MM.1S (cell line): ENCODE results near the gene CA5A.

Experiments used
- DNase-seq: peaks from one replicate; pipeline ENCODE4 v3.0.0-alpha.2; 2015
- H2AFZ ChIP-seq: fragments of 300-600 bp; sonication (generic); 2 replicates; pipeline ENCODE4 v1.6.0; 2016; ENCODE audit warnings: antibody characterized with exemption, low read length
- H3F3A ChIP-seq: fragments of 300-600 bp; sonication (generic); 2 replicates; pipeline ENCODE4 v1.6.1; 2016; ENCODE audit warnings: mild to moderate bottlenecking, antibody characterized with exemption, low read length, moderate library complexity, mixed read lengths; ENCODE audit not compliant: insufficient read depth
- H3K27ac ChIP-seq: fragments of 300-600 bp; sonication (generic); 2 replicates; pipeline ENCODE4 v1.5.1; 2016; ENCODE audit warnings: mild to moderate bottlenecking, low read length
- H3K27me3 ChIP-seq: fragments of 300-600 bp; sonication (generic); replicated peaks from 2 replicates; pipeline ENCODE4 v1.6.0; 2016; ENCODE audit warnings: low read length; ENCODE audit not compliant: insufficient read depth
- H3K36me3 ChIP-seq: fragments of 300-600 bp; sonication (generic); replicated peaks from 2 replicates; pipeline ENCODE4 v1.6.1; 2016; ENCODE audit warnings: mild to moderate bottlenecking, low read length, mixed read lengths; ENCODE audit not compliant: insufficient read depth
- H3K4me1 ChIP-seq: fragments of 300-600 bp; sonication (generic); 2 replicates; pipeline ENCODE4 v1.6.1; 2016; ENCODE audit warnings: low read length, mixed read lengths
- H3K4me2 ChIP-seq: fragments of 300-600 bp; sonication (generic); 2 replicates; pipeline ENCODE4 v1.6.0; 2016; ENCODE audit warnings: low read depth, low read length
- H3K4me3 ChIP-seq: fragments of 300-600 bp; sonication (generic); 2 replicates; pipeline ENCODE4 v1.5.1; 2016; ENCODE audit warnings: low read length, mixed read lengths
- H3K79me2 ChIP-seq: fragments of 300-600 bp; sonication (generic); 2 replicates; pipeline ENCODE4 v1.6.1; 2016; ENCODE audit warnings: mixed run types, low read length, mixed read lengths
- H3K9ac ChIP-seq: fragments of 300-600 bp; sonication (generic); 2 replicates; pipeline ENCODE4 v1.6.1; 2016; ENCODE audit warnings: low read length, mixed read lengths
- H3K9me2 ChIP-seq: fragments of 300-600 bp; sonication (generic); replicated peaks from 2 replicates; pipeline ENCODE4 v1.6.1; 2016; ENCODE audit warnings: mild to moderate bottlenecking, low read length, mixed read lengths; ENCODE audit not compliant: insufficient read depth
- H3K9me3 ChIP-seq: fragments of 300-600 bp; sonication (generic); replicated peaks from 2 replicates; pipeline ENCODE4 v1.6.1; 2016; ENCODE audit warnings: mild to moderate bottlenecking, low read length, mixed read lengths; ENCODE audit not compliant: insufficient read depth
- H4K20me1 ChIP-seq: fragments of 300-600 bp; sonication (generic); 2 replicates; pipeline ENCODE4 v1.6.1; 2016; ENCODE audit warnings: mild to moderate bottlenecking, low read length, moderate library complexity, mixed read lengths; ENCODE audit not compliant: insufficient read depth
- EZH2 ChIP-seq: fragments of 300-600 bp; sonication (generic); optimal IDR thresholded peaks from 2 replicates; pipeline ENCODE3; 2017; ENCODE audit warnings: low read depth, mild to moderate bottlenecking, antibody characterized with exemption, low read length, mixed read lengths
- EZH2phosphoT487 ChIP-seq: fragments of 300-600 bp; sonication (generic); IDR thresholded peaks from 2 replicates; pipeline ENCODE4 v1.6.1; 2018; ENCODE audit warnings: antibody characterized with exemption, low read length
- TF ChIP-seq, protein P1 (sequence below): fragments of 300-600 bp; sonication (generic); IDR thresholded peaks from 2 replicates; pipeline ENCODE4 v1.5.1; 2016; ENCODE audit warnings: antibody characterized with exemption, low read length, mixed read lengths

The CA5A gene

GRCh38 chr16:87855852-87856715, 80.2 kb downstream of the CA5A start:
- Histone ChIP-seq H3K36me3 (no peaks in the 10 kb centered on the region), H3K79me2 (peaks cover 90% of the 10 kb centered on the region), H3K27me3 (no peaks in the 10 kb centered on the region), H3K27ac (no peak overlapping the region), H2AFZ (no peak overlapping the region), H3K4me2 (no peak overlapping the region), H3K9me2 (no peaks in the 10 kb centered on the region), H3K9ac (no peak overlapping the region), H4K20me1 (no peaks in the 10 kb centered on the region; the same call in 1 of the 2 replicates), H3K9me3 (no peaks in the 10 kb centered on the region), H3F3A (no peaks in the 10 kb centered on the region), H3K4me3 (no peak overlapping the region), H3K4me1 (no peaks in the 10 kb centered on the region)
- TF ChIP-seq EZH2, result no peak
- TF ChIP-seq, protein P1, sequence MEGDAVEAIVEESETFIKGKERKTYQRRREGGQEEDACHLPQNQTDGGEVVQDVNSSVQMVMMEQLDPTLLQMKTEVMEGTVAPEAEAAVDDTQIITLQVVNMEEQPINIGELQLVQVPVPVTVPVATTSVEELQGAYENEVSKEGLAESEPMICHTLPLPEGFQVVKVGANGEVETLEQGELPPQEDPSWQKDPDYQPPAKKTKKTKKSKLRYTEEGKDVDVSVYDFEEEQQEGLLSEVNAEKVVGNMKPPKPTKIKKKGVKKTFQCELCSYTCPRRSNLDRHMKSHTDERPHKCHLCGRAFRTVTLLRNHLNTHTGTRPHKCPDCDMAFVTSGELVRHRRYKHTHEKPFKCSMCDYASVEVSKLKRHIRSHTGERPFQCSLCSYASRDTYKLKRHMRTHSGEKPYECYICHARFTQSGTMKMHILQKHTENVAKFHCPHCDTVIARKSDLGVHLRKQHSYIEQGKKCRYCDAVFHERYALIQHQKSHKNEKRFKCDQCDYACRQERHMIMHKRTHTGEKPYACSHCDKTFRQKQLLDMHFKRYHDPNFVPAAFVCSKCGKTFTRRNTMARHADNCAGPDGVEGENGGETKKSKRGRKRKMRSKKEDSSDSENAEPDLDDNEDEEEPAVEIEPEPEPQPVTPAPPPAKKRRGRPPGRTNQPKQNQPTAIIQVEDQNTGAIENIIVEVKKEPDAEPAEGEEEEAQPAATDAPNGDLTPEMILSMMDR, result no peak
- no peak for TF ChIP-seq EZH2phosphoT487
- no peak for DNase-seq

GRCh38 chr16:87854907-87855683, 81.2 kb downstream of the CA5A start:
- Histone ChIP-seq H3F3A (no peaks in the 10 kb centered on the region), H3K79me2 (peaks cover 90% of the 10 kb centered on the region), H2AFZ (no peak overlapping the region), H3K27ac (no peak overlapping the region), H3K36me3 (no peaks in the 10 kb centered on the region), H4K20me1 (no peaks in the 10 kb centered on the region), H3K27me3 (no peaks in the 10 kb centered on the region), H3K9me3 (no peaks in the 10 kb centered on the region), H3K4me1 (no peaks in the 10 kb centered on the region), H3K4me2 (no peak overlapping the region), H3K9ac (no peak overlapping the region), H3K9me2 (no peaks in the 10 kb centered on the region), H3K4me3 (no peak overlapping the region)
- no peak for DNase-seq
- TF ChIP-seq EZH2phosphoT487 (no peak), EZH2 (no peak)
- TF ChIP-seq, protein P1, result no peak

DNA sequence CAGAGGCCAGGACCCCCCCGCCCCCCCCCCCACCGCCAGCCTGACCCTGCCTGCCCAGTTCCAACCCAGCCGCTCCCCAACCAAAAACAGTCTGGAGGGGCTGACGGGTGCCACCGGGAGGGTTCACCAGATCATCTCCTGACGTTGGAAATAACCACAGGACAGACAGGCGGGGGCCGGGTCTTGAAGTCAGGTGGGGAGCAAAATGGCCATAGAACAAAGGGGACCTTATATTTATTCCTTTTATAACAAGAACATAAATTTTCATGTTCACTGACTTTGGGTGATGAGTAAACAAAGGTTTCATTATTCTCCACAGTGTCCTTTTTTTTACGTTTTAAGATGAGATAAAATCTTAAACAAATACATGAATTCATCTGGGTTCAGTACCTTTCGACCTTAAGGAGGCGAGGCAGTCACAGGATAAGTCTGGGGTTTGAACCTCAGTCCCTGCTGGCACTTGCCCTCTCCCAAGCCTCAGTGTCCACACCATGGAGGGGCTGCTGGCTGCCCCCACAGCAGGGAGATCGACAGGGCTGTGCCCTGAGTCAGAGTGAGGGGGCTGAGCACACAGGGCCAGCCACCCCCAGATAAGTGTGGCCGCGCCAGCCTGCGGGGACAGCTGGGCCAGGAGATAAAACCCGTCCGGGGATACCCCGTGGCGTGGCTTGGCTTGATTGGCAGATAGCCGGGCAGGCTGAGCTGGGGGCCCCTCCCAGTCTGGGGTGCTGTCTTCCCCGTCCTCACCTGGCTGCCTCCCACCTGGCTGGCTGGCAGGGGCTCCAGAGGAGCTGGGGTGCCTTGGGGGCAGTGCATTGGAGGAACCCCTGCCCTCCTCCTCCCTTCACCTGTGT, 82.0 kb downstream of the CA5A start:
- Histone ChIP-seq H3K4me2 (no peak overlapping the region), H3K27ac (no peak overlapping the region), H3K9me2 (no peaks in the 10 kb centered on the region), H3K36me3 (no peaks in the 10 kb centered on the region), H3K4me3 (no peak overlapping the region), H2AFZ (no peak overlapping the region), H4K20me1 (no peaks in the 10 kb centered on the region), H3K79me2 (peaks cover 93% of the 10 kb centered on the region), H3F3A (no peaks in the 10 kb centered on the region), H3K9me3 (no peaks in the 10 kb centered on the region), H3K9ac (no peak overlapping the region), H3K27me3 (no peaks in the 10 kb centered on the region), H3K4me1 (no peaks in the 10 kb centered on the region)
- no peak for TF ChIP-seq EZH2phosphoT487
- no peak for TF ChIP-seq EZH2
- TF ChIP-seq, protein P1, result no peak
- DNase-seq, result no peak
